ENCODE data around the gene MTARC2.

DNA sequence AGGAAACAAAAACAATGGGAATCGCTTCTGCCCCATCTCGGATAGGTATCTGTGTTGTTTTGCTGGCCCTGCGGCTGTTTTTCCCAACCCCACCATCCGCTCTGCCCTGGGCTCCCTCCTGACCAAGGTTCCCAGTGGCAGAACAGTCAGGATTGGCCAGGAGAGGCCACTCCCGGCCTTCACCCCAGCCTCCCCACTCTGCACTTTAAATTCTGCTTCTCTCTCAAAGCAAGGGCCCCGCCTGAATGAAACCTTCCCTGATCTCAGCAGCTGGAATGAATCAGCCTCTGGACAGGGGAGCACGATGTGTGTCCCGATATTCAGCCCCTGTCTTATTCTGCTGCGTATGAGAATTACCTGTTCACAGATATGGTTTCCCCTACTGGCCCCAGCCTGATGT lies 41.6 kb upstream of the MTARC2 start:
- TF ChIP-seq, protein P1, sequence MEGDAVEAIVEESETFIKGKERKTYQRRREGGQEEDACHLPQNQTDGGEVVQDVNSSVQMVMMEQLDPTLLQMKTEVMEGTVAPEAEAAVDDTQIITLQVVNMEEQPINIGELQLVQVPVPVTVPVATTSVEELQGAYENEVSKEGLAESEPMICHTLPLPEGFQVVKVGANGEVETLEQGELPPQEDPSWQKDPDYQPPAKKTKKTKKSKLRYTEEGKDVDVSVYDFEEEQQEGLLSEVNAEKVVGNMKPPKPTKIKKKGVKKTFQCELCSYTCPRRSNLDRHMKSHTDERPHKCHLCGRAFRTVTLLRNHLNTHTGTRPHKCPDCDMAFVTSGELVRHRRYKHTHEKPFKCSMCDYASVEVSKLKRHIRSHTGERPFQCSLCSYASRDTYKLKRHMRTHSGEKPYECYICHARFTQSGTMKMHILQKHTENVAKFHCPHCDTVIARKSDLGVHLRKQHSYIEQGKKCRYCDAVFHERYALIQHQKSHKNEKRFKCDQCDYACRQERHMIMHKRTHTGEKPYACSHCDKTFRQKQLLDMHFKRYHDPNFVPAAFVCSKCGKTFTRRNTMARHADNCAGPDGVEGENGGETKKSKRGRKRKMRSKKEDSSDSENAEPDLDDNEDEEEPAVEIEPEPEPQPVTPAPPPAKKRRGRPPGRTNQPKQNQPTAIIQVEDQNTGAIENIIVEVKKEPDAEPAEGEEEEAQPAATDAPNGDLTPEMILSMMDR (IDR thresholded peaks at IDR 0.05), result no peak
- no peak for TF ChIP-seq POLR2A (IDR thresholded peaks at IDR 0.05)
